HepG2 (cell line): Measurements from ENCODE around the gene ARHGAP20. TPM values are rescaled to one million over a fixed set of nuclear protein-coding genes. Genes with fewer than 3 reads are reported as not detected.

ENCODE experiments used
- ATAC-seq: fragments of 200-7000 bp; cut with Tn5 transposase; 3 replicates; pipeline ENCODE4 v1.9.1; 2020; ENCODE audit warnings: mild to moderate bottlenecking, moderate library complexity
- BruUV-seq: library from RNA; stranded (reverse); fragments of 400-500 nt; replicated peaks from 2 replicates; lab custom pipeline; 2021; lab: Mats Ljungman, UMichigan
- CTCF ChIA-PET: fragments of 300-600 bp; formaldehyde crosslinking; extraction: SDS; loops from one replicate; lab custom pipeline; 2021; ENCODE audit warnings: low total read pairs, inconsistent platforms, low intra/inter-chr PET ratio; lab: Yijun Ruan, JAX
- POLR2A ChIA-PET: fragments of 350-600 bp; sonication (Branson Sonifier 250); formaldehyde crosslinking; loops from one replicate; lab custom pipeline; 2020; ENCODE audit warnings: antibody characterized with exemption, inconsistent platforms; lab: Yijun Ruan, JAX
- DNase-seq: peaks from one replicate; pipeline ENCODE4 v3.0.0-alpha.2; 2015; ENCODE audit warnings: low spot score
- FAIRE-seq: peaks from 3 replicates; lab custom pipeline; 2011; peaks lifted over from hg19 to GRCh38; lab: Jason Lieb, UNC
- H2AFZ ChIP-seq: one replicate; pipeline ENCODE4 v1.6.1; 2011; ENCODE audit warnings: low read length, inconsistent platforms
- H3K27ac ChIP-seq: fragments of 300-600 bp; 3 replicates; pipeline ENCODE4 v1.8.0; 2011; ENCODE audit warnings: mixed run types, mild to moderate bottlenecking, mixed read lengths, low read length, inconsistent platforms; ENCODE audit not compliant: insufficient read depth; ENCODE audit errors: extremely low read length
- H3K27me3 ChIP-seq, 2 experiments: fragments of 200-600 bp in 1 of 2; 2 replicates in 1 of 2; 3 replicates in 1 of 2; pipeline versions ENCODE4 v1.6.0 to v1.8.0; 2011; ENCODE audit warnings: low read length in 2 of 2, mild to moderate bottlenecking in 2 of 2, moderate library complexity in 2 of 2, inconsistent platforms in 1 of 2; ENCODE audit not compliant: insufficient read depth in 2 of 2, control insufficient read depth in 1 of 2
- H3K36me3 ChIP-seq, 2 experiments: fragments of 200-600 bp in 1 of 2; replicated peaks in 1 of 2; 2 replicates in 1 of 2; 3 replicates in 1 of 2; pipeline versions ENCODE4 v1.5.1 to v1.8.0; 2011; ENCODE audit warnings: low read length in 2 of 2, inconsistent platforms in 1 of 2; ENCODE audit not compliant: insufficient read depth in 2 of 2, control insufficient read depth in 1 of 2
- H3K4me1 ChIP-seq: 2 replicates; pipeline ENCODE4 v1.5.1; 2012; ENCODE audit warnings: low read length, inconsistent platforms; ENCODE audit not compliant: insufficient read depth
- H3K4me2 ChIP-seq: 2 replicates; pipeline ENCODE4 v1.6.0; 2011; ENCODE audit warnings: low read depth, low read length, inconsistent platforms
- H3K4me3 ChIP-seq, 3 experiments: fragments of 200-600 bp in 1 of 3; sonication (generic), shearing (Covaris generic) in 1 of 3; replicated peaks in 1 of 3; 2 replicates each; pipeline ENCODE4 v1.5.1; 2011 to 2016; ENCODE audit warnings: low read length in 3 of 3, inconsistent platforms in 2 of 3, low read depth in 2 of 3, mild to moderate bottlenecking in 2 of 3, control low read depth in 1 of 3, mixed read lengths in 1 of 3; ENCODE audit not compliant: insufficient read depth in 1 of 3
- H3K79me2 ChIP-seq: one replicate; pipeline ENCODE4 v1.6.1; 2011; ENCODE audit warnings: low read length, inconsistent platforms; ENCODE audit not compliant: insufficient read depth
- H3K9ac ChIP-seq: 2 replicates; pipeline ENCODE4 v1.6.0; 2011; ENCODE audit warnings: mild to moderate bottlenecking, low read depth, low read length, inconsistent platforms; ENCODE audit not compliant: insufficient read depth
- H3K9me3 ChIP-seq: 2 replicates; pipeline ENCODE4 v1.5.1; 2012; ENCODE audit warnings: mild to moderate bottlenecking, low read length
- H4K20me1 ChIP-seq: 2 replicates; pipeline ENCODE4 v1.6.0; 2011; ENCODE audit warnings: inconsistent platforms, mild to moderate bottlenecking, low read length, moderate library complexity; ENCODE audit not compliant: insufficient read depth
- MAFF ChIP-seq: IDR thresholded peaks from 2 replicates; pipeline ENCODE4 v1.6.1; 2011; ENCODE audit warnings: low read depth, low read length, improper control_type of control experiment
- RBM39 ChIP-seq: fragments of 200-400 bp; formaldehyde crosslinking; IDR thresholded peaks from one replicate; pipeline ENCODE4 v1.6.1; 2018; ENCODE audit warnings: antibody characterized with exemption, mild to moderate bottlenecking, low read depth, low read length; ENCODE audit not compliant: poor library complexity, severe bottlenecking
- SSRP1 ChIP-seq: IDR thresholded peaks from 2 replicates; pipeline ENCODE4 v1.6.1; 2016; ENCODE audit warnings: control low read depth
- ZNF350 ChIP-seq: sonication (generic); formaldehyde crosslinking; IDR thresholded peaks from 2 replicates; pipeline ENCODE4 v1.4.0; 2020; ENCODE audit warnings: mild to moderate bottlenecking, low read depth, missing genetic modification reagents, borderline replicate concordance
- ZNF567 ChIP-seq: sonication (generic); formaldehyde crosslinking; IDR thresholded peaks from 2 replicates; pipeline ENCODE4 v1.8.1; 2023; ENCODE audit warnings: mild to moderate bottlenecking, missing genetic modification reagents, borderline replicate concordance
- ZNF646 ChIP-seq: sonication (generic); formaldehyde crosslinking; IDR thresholded peaks from 2 replicates; pipeline ENCODE4 v1.9.0; 2021; ENCODE audit warnings: mild to moderate bottlenecking, missing genetic modification reagents
- ZNF775 ChIP-seq: sonication (generic); formaldehyde crosslinking; IDR thresholded peaks from 2 replicates; pipeline ENCODE4 v1.4.0; 2020; ENCODE audit warnings: missing genetic modification reagents, mild to moderate bottlenecking, moderate library complexity, borderline replicate concordance
- ZSCAN20 ChIP-seq: sonication (generic); formaldehyde crosslinking; IDR thresholded peaks from 2 replicates; pipeline ENCODE4 v1.4.0; 2020; ENCODE audit warnings: missing genetic modification reagents, mild to moderate bottlenecking, borderline replicate concordance
- WGBS: methylation state at CpG from one replicate; pipeline ENCODE4 v1.1.6; 2017; ENCODE audit warnings: low lambda C conversion rate; 5-methylcytosine and 5-hydroxymethylcytosine counted together
- in situ Hi-C: cut with HindIII; loops from 2 replicates; pipeline ENCODE4 v1.10.0; 2017; ENCODE audit warnings: low pct_unique_long_range_greater_than_20kb; ENCODE audit not compliant: extremely low pct_ligation_motif_present
- intact Hi-C: fragments of 100-400 bp; cut with micrococcal nuclease; formaldehyde crosslinking; loops from one replicate; pipeline ENCODE4 v1.10.0; 2022; ENCODE audit not compliant: unreplicated experiment
- polyA plus RNA-seq, 8 experiments: library from polyadenylated mRNA; depleted of rRNA in 3 of 8; stranded (reverse) in 7 of 8; unstranded in 1 of 8; fragments of >200 nt; fragmentation: Illumina TruSeq in 4 of 8; extraction: Trizol in 4 of 8; gene quantifications; 2 replicates each; pipeline versions ENCODE4 v1.2.1 to v1.2.3, GENCODE V29; 2011 to 2016; ENCODE audit warnings: low read depth in 4 of 8, missing spikeins in 1 of 8, mixed read lengths in 1 of 8; ENCODE audit not compliant: insufficient read depth in 1 of 8
- total RNA-seq, 5 experiments: library from RNA; depleted of rRNA; stranded (reverse); fragments of >200 nt; fragmentation: Illumina TruSeq; extraction: Trizol; gene quantifications; 2 replicates each; pipeline ENCODE4 v1.2.3, GENCODE V29; 2016; ENCODE audit warnings: low read depth in 1 of 5

Gene ARHGAP20
- total and polyA plus RNA-seq, 2 of the 13 experiments (the other 11 are each of a cell fraction or from before 2014, with no cell fraction given): not detected

DNA sequence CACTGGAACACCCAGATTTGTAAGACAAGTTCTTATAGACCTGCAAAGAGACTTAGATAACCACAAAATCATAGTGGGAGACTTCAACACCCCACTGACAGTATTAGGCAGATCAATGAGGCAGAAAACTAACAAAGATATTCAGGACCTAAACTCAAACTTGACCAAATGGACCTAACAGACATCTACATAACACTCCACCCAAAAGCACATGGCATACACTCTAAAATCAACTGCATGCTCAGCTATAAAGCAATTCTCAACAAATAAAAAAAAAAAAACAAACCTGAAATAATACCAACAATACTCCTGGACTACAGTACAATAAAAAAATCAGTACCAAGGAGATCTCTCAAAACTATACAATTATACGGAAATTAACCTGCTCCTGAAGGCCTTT, 167.5 kb downstream of the ARHGAP20 start:
- no TSS peak for BruUV-seq
- H3K4me1 ChIP-seq: no peaks in the 10 kb centered on the region
- no peaks in the 10 kb centered on the region for H3K36me3 ChIP-seq
- ChIA-PET POLR2A (no interaction called here), CTCF (no interaction called here)
- FAIRE-seq (no peak), DNase-seq (no peak), ATAC-seq (no peak)
- no peak overlapping the region for H3K4me3 ChIP-seq
- WGBS: 0% methylated on average over 1 of the region's 1 CpG
- H3K27ac ChIP-seq: no peak overlapping the region
- TF ChIP-seq RBM39 (no peak), ZNF775 (no peak), ZNF350 (no peak), SSRP1 (CRISPR knock-in tag) (no peak), MAFF (no peak), ZNF646 (no peak), ZNF567 (CRISPR knock-in tag) (no peak), ZSCAN20 (CRISPR knock-in tag) (no peak)
- no peaks in the 10 kb centered on the region for H3K27me3 ChIP-seq
- no peak overlapping the region for H3K9ac ChIP-seq
- no peak overlapping the region for H2AFZ ChIP-seq
- H3K9me3 ChIP-seq: no peaks in the 10 kb centered on the region
- H3K4me2 ChIP-seq: no peak overlapping the region
- H4K20me1 ChIP-seq: no peaks in the 10 kb centered on the region
- no peaks in the 10 kb centered on the region for H3K79me2 ChIP-seq
- intact Hi-C loops: no loop called here
- in situ Hi-C loops: no loop called here
